C4-2B (cell line): ENCODE data around the gene WDR82.

ENCODE experiments used
- H3K27ac ChIP-seq: fragments of 450-650 bp; 2 replicates; pipeline ENCODE4 v1.5.1; 2017
- ZFX ChIP-seq: fragments of 450-650 bp; IDR thresholded peaks from 2 replicates; pipeline ENCODE4 v1.6.1; 2017
- TF ChIP-seq, protein P1 (sequence below): fragments of 450-650 bp; conservative IDR thresholded peaks from 2 replicates; pipeline ENCODE4 v1.5.1; 2017; ENCODE audit warnings: mild to moderate bottlenecking

Gene WDR82

DNA sequence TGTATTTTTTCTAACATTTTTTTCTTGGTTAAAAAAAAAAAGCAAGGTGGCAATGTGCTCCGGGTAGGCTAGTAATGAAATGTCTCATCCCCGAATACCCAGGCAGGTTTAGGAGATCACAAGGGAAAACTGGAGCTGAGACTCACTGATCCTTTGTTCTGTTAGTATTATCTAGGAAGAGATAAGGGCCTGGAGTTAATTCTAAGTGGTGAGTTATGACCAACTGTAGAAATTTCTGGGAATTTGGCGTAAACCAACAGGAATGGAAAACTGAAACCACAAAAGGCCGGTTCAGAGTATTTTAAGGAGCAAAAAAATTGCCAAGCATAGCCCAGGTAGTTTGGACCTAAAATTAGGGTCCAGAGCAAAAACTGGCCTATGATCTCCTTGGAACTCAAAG, 20.5 kb downstream of the WDR82 start:
- TF ChIP-seq ZFX = no peak
- TF ChIP-seq, protein P1, sequence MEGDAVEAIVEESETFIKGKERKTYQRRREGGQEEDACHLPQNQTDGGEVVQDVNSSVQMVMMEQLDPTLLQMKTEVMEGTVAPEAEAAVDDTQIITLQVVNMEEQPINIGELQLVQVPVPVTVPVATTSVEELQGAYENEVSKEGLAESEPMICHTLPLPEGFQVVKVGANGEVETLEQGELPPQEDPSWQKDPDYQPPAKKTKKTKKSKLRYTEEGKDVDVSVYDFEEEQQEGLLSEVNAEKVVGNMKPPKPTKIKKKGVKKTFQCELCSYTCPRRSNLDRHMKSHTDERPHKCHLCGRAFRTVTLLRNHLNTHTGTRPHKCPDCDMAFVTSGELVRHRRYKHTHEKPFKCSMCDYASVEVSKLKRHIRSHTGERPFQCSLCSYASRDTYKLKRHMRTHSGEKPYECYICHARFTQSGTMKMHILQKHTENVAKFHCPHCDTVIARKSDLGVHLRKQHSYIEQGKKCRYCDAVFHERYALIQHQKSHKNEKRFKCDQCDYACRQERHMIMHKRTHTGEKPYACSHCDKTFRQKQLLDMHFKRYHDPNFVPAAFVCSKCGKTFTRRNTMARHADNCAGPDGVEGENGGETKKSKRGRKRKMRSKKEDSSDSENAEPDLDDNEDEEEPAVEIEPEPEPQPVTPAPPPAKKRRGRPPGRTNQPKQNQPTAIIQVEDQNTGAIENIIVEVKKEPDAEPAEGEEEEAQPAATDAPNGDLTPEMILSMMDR = no peak

DNA sequence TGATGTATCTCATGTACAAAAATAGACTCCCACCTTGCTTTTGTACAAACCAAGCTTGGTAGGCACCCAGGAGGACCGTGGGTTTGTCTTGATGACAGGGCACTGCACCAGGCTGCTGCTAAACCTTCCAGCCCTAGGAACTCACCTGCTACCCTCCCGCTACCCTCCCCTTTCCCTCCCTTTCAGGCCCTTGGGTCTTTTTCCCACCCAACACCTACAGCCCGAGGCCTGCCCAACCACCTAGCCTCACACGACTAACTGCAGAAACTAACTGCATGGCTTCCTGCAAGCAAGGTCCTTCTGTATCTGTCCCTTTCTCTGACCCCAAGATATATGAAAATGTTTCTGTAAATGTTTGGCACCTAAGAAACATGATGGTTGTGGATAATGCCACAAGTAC, 21.8 kb downstream of the WDR82 start:
- H3K27ac ChIP-seq = no peak overlapping the region
- TF ChIP-seq, protein P1 = no peak
- TF ChIP-seq ZFX = no peak

More for the DNA sequence above, 20.5 kb downstream of the WDR82 start:
- H3K27ac ChIP-seq = no peak overlapping the region

GRCh38 chr3:52256159-52256558, 22.3 kb downstream of the WDR82 start:
- TF ChIP-seq, protein P1 = no peak
- H3K27ac ChIP-seq = no peak overlapping the region

DNA sequence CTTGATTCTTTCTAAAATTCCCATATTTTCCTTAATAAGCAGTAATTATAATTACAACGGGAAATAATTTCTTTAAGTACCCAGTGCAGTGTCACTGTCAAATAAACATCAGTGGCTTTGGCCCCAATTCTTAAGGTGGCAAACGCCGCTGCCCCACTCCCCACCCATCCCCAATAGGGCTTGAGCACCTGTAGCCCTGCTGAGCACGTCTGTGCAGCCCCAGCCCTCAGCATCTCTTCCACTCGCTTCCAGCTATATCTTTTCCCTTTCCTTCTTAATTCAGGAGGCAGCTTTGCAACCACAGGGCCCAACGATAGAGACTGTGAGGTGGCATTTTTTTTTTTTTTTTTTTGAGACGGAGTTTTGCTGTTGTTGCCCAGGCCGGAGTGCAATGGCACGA, 23.8 kb downstream of the WDR82 start:
- TF ChIP-seq, protein P1 = no peak
- TF ChIP-seq ZFX = no peak
- H3K27ac ChIP-seq = no peak overlapping the region

GRCh38 chr3:52253314-52254304, 24.8 kb downstream of the WDR82 start:
- TF ChIP-seq, protein P1 = no peak
- no peak for TF ChIP-seq ZFX
- no peak overlapping the region for H3K27ac ChIP-seq

DNA sequence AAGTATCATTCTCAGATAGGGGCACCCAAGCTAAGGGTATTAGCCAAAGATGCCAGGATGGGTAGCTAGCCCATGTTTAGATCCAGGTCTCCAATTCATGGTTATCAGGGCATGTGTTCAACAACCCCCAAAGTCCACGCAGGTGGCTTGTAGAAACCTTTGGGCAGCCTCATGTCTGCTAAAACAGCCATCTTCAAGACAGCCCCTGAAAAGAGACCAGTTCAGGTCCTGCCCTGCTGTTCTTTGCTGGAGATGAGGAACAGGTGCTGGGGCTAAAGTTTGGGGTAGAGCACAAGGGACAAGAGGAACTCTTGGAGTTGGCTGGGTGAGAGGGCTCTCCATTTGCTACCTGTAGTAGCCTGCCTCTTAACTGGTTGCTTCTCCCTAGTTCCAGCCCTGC, 28.3 kb downstream of the WDR82 start:
- TF ChIP-seq, protein P1 = no peak
- no peak for TF ChIP-seq ZFX
- H3K27ac ChIP-seq = no peak overlapping the region

GRCh38 chr3:52249683-52250082, 28.8 kb downstream of the WDR82 start:
- no peak overlapping the region for H3K27ac ChIP-seq
- TF ChIP-seq ZFX = no peak
- TF ChIP-seq, protein P1 = no peak
